HG03565 (cell line): Measurements from ENCODE around the gene HIRA.

Source experiments
- ATAC-seq: cut with Tn5 transposase; IDR thresholded peaks from one replicate; pipeline ENCODE4 v1.9.1; 2021; ENCODE audit warnings: mild to moderate bottlenecking, moderate library complexity; ENCODE audit not compliant: unreplicated experiment

The HIRA gene

GRCh38 chr22:19412478-19412877, 19.1 kb downstream of the HIRA start:
- ATAC-seq: no peak

GRCh38 chr22:19411690-19412045, 19.9 kb downstream of the HIRA start:
- ATAC-seq: no peak

GRCh38 chr22:19410941-19411689, 20.4 kb downstream of the HIRA start:
- no peak for ATAC-seq

- no peak for ATAC-seq
Measured at GRCh38 chr22:19407649-19408606, 23.6 kb downstream of the HIRA start.

- no peak for ATAC-seq
Measured at GRCh38 chr22:19406846-19407245, 24.7 kb downstream of the HIRA start.

GRCh38 chr22:19406281-19406811, 25.2 kb downstream of the HIRA start:
- no peak for ATAC-seq

GRCh38 chr22:19405652-19406051, 25.9 kb downstream of the HIRA start:
- ATAC-seq: no peak

GRCh38 chr22:19405133-19405532, 26.4 kb downstream of the HIRA start:
- no peak for ATAC-seq

GRCh38 chr22:19404676-19405075, 26.9 kb downstream of the HIRA start:
- no peak for ATAC-seq

- no peak for ATAC-seq
Measured at GRCh38 chr22:19402642-19403191, 28.8 kb downstream of the HIRA start.

GRCh38 chr22:19401483-19401882, 30.1 kb downstream of the HIRA start:
- no peak for ATAC-seq

GRCh38 chr22:19400881-19401280, 30.7 kb downstream of the HIRA start:
- ATAC-seq: no peak

- no peak for ATAC-seq
Measured at GRCh38 chr22:19398652-19399051, 32.9 kb downstream of the HIRA start.

- no peak for ATAC-seq
Measured at GRCh38 chr22:19398206-19398605, 33.3 kb downstream of the HIRA start.

GRCh38 chr22:19397734-19398104, 33.8 kb downstream of the HIRA start:
- no peak for ATAC-seq

- no peak for ATAC-seq
Measured at GRCh38 chr22:19396934-19397733, 34.4 kb downstream of the HIRA start.

- no peak for ATAC-seq
Measured at GRCh38 chr22:19396561-19396933, 35.0 kb downstream of the HIRA start.

GRCh38 chr22:19395276-19395675, 36.3 kb downstream of the HIRA start:
- ATAC-seq: no peak

GRCh38 chr22:19394274-19395050, 37.1 kb downstream of the HIRA start:
- ATAC-seq: no peak

- ATAC-seq: no peak
Measured at GRCh38 chr22:19393704-19394103, 37.8 kb downstream of the HIRA start.
